K562 (cell line): ENCODE measurements around the gene BEST1. TPM values are rescaled to one million over a fixed set of nuclear protein-coding genes. Genes with fewer than 3 reads are reported as not detected.

Experiments
- ATAC-seq: fragments of 200-7000 bp; cut with Tn5 transposase; 3 replicates; pipeline ENCODE4 v1.9.1; 2020; ENCODE audit warnings: moderate library complexity
- BruUV-seq: library from RNA; stranded (reverse); fragments of 400-500 nt; replicated peaks from 2 replicates; lab custom pipeline; 2021; lab: Mats Ljungman, UMichigan
- CTCF ChIA-PET: fragments of 300-600 bp; formaldehyde crosslinking; extraction: SDS; loops from one replicate; lab custom pipeline; 2021; ENCODE audit warnings: low intra/inter-chr PET ratio; lab: Yijun Ruan, JAX
- POLR2A ChIA-PET: fragments of 300-600, 350-650 bp; sonication (Branson Sonifier 250); formaldehyde crosslinking; extraction: SDS; loops from one replicate; lab custom pipeline; 2021; ENCODE audit warnings: antibody characterized with exemption, inconsistent platforms; lab: Yijun Ruan, JAX
- DNase-seq, 4 experiments: peaks; one replicate each; pipeline versions ENCODE4 v3.0.0 to v3.0.0-alpha.2; 2011 to 2018; ENCODE audit warnings: low spot score in 3 of 4, mixed read lengths in 3 of 4; ENCODE audit errors: extremely low read depth in 1 of 4
- FAIRE-seq: peaks from 2 replicates; lab custom pipeline; 2011; peaks lifted over from hg19 to GRCh38; lab: Jason Lieb, UNC
- H2AFZ ChIP-seq: 2 replicates; pipeline ENCODE4 v1.6.0; 2011; ENCODE audit warnings: low read depth, low read length, control low read depth, inconsistent platforms
- H3K27ac ChIP-seq: fragments of 200-600 bp; 3 replicates; pipeline ENCODE4 v1.8.0; 2011; ENCODE audit warnings: low read depth, mild to moderate bottlenecking, control low read depth, inconsistent platforms, low read length, moderate library complexity, mixed read lengths; ENCODE audit errors: extremely low read depth
- H3K27me3 ChIP-seq, 2 experiments: fragments of 300-600 bp in 1 of 2; 2 replicates in 1 of 2; 3 replicates in 1 of 2; pipeline versions ENCODE4 v1.6.0 to v1.8.0; 2011; ENCODE audit warnings: inconsistent platforms in 2 of 2, low read length in 2 of 2, mild to moderate bottlenecking in 1 of 2, mixed read lengths in 1 of 2, moderate library complexity in 1 of 2; ENCODE audit not compliant: control insufficient read depth in 2 of 2, insufficient read depth in 2 of 2
- H3K36me3 ChIP-seq: fragments of 300-600 bp; 3 replicates; pipeline ENCODE4 v1.8.0; 2011; ENCODE audit warnings: mild to moderate bottlenecking, low read length, inconsistent platforms; ENCODE audit not compliant: control insufficient read depth, insufficient read depth
- H3K4me1 ChIP-seq, 2 experiments: fragments of 200-600 bp in 1 of 2; replicated peaks in 1 of 2; 2 replicates in 1 of 2; 3 replicates in 1 of 2; pipeline versions ENCODE4 v1.5.1 to v1.8.0; 2011; ENCODE audit warnings: inconsistent platforms in 2 of 2, low read length in 2 of 2, mild to moderate bottlenecking in 1 of 2, mixed read lengths in 1 of 2, moderate library complexity in 1 of 2; ENCODE audit not compliant: control insufficient read depth in 2 of 2, insufficient read depth in 2 of 2
- H3K4me2 ChIP-seq: 2 replicates; pipeline ENCODE4 v1.6.1; 2011; ENCODE audit warnings: low read length, control low read depth, inconsistent platforms, mixed read lengths; ENCODE audit not compliant: insufficient read depth
- H3K4me3 ChIP-seq: fragments of 200-600 bp; sonication (generic), shearing (Covaris generic); 2 replicates; pipeline ENCODE4 v1.5.1; 2016; ENCODE audit warnings: control low read depth, inconsistent platforms
- H3K79me2 ChIP-seq: fragments of 200-600 bp; 3 replicates; pipeline ENCODE4 v1.8.0; 2011; ENCODE audit warnings: low read length, inconsistent platforms; ENCODE audit not compliant: control insufficient read depth, insufficient read depth
- H3K9ac ChIP-seq, 2 experiments: 2 replicates each; pipeline versions ENCODE4 v1.6.0 to v1.6.1; 2011; ENCODE audit warnings: low read depth in 2 of 2, low read length in 2 of 2, control low read depth in 1 of 2, inconsistent platforms in 1 of 2, mild to moderate bottlenecking in 1 of 2, mixed read lengths in 1 of 2; ENCODE audit not compliant: insufficient read depth in 1 of 2
- H3K9me1 ChIP-seq: one replicate; pipeline ENCODE4 v1.6.0; 2011; ENCODE audit warnings: inconsistent platforms, mild to moderate bottlenecking, low read length, moderate library complexity; ENCODE audit not compliant: control insufficient read depth, insufficient read depth
- H3K9me3 ChIP-seq: replicated peaks from 2 replicates; pipeline ENCODE4 v1.5.1; 2011; ENCODE audit warnings: low read depth, low read length, inconsistent platforms; ENCODE audit not compliant: control insufficient read depth, insufficient read depth
- H4K20me1 ChIP-seq: replicated peaks from 2 replicates; pipeline ENCODE4 v1.6.1; 2011; ENCODE audit warnings: low read length, inconsistent platforms, mixed read lengths; ENCODE audit not compliant: control insufficient read depth, insufficient read depth
- GTF2E2 ChIP-seq: fragments of 200-800 bp; sonication (Bioruptor generic); IDR thresholded peaks from 2 replicates; pipeline ENCODE4 v1.6.1; 2016; ENCODE audit warnings: missing genetic modification characterization, missing compliant biosample characterization
- KAT8 ChIP-seq: fragments of 450-650 bp; IDR thresholded peaks from 2 replicates; pipeline ENCODE4 v1.6.1; 2016; ENCODE audit warnings: low read depth, mild to moderate bottlenecking
- RREB1 ChIP-seq: fragments of 250-450 bp; sonication (Bioruptor Pico); IDR thresholded peaks from 2 replicates; pipeline ENCODE4 v1.4.0; 2020
- TCFL5 ChIP-seq: fragments of 250-450 bp; sonication (Bioruptor Pico); conservative IDR thresholded peaks from 2 replicates; pipeline ENCODE4 v1.6.1; 2021; ENCODE audit warnings: mild to moderate bottlenecking, moderate library complexity, matching md5 sums
- ZNF239 ChIP-seq: fragments of 250-450 bp; sonication (Bioruptor Pico); IDR thresholded peaks from 2 replicates; pipeline ENCODE4 v1.4.0; 2020; ENCODE audit warnings: mild to moderate bottlenecking
- ZNF318 ChIP-seq, 2 experiments: fragments of 450-650 bp; IDR thresholded peaks; 2 replicates each; pipeline ENCODE4 v1.6.1; 2016; ENCODE audit warnings: mild to moderate bottlenecking in 2 of 2, borderline replicate concordance in 1 of 2, low read depth in 1 of 2, moderate library complexity in 1 of 2
- WGBS: fragments of 100-300 bp; shearing (Covaris generic); methylation state at CpG from one replicate; pipeline ENCODE4 v1.1.6; 2016; ENCODE audit warnings: low coverage, mixed read lengths; ENCODE audit not compliant: insufficient coverage; ENCODE audit errors: missing lambda C conversion rate; 5-methylcytosine and 5-hydroxymethylcytosine counted together
- in situ Hi-C: fragments of 300-500 bp; cut with MboI; formaldehyde crosslinking; loops from 4 replicates; pipeline ENCODE4 v1.15.0; 2018; ENCODE audit warnings: inconsistent platforms, mixed read lengths
- intact Hi-C: fragments of 100-400 bp; cut with micrococcal nuclease; formaldehyde crosslinking; loops from 2 replicates; pipeline ENCODE4 v1.14.2; 2022
- polyA plus RNA-seq, 8 experiments: library from polyadenylated mRNA; depleted of rRNA in 4 of 8; stranded (reverse) in 5 of 8; unstranded in 3 of 8; fragments of >200 nt; fragmentation: Nextera tagmentation in 2 of 8; fragmentation: Illumina TruSeq in 1 of 8; extraction: Ambion mirVana in 2 of 8; extraction: Trizol in 1 of 8; gene quantifications; 2 replicates each; pipeline versions ENCODE4 v1.2.1 to v1.2.3, GENCODE V29; 2011 to 2014; ENCODE audit warnings: inconsistent platforms in 1 of 8, missing spikeins in 1 of 8
- total RNA-seq, 7 experiments: library from RNA; depleted of rRNA in 6 of 7; stranded (reverse); fragments of >200 nt in 6 of 7; fragmentation: Illumina TruSeq in 2 of 7; extraction: Trizol in 2 of 7; gene quantifications; 2 replicates each; pipeline versions ENCODE4 v1.2.1 to v1.2.3, GENCODE V29; 2011 to 2021; ENCODE audit warnings: low replicate concordance in 1 of 7

The BEST1 gene
- total and polyA plus RNA-seq, 9 of the 15 experiments (the other 6 are each of a cell fraction or from before 2014, with no cell fraction given) = 0.07 to 1.3 (median 0.40) TPM

DNA sequence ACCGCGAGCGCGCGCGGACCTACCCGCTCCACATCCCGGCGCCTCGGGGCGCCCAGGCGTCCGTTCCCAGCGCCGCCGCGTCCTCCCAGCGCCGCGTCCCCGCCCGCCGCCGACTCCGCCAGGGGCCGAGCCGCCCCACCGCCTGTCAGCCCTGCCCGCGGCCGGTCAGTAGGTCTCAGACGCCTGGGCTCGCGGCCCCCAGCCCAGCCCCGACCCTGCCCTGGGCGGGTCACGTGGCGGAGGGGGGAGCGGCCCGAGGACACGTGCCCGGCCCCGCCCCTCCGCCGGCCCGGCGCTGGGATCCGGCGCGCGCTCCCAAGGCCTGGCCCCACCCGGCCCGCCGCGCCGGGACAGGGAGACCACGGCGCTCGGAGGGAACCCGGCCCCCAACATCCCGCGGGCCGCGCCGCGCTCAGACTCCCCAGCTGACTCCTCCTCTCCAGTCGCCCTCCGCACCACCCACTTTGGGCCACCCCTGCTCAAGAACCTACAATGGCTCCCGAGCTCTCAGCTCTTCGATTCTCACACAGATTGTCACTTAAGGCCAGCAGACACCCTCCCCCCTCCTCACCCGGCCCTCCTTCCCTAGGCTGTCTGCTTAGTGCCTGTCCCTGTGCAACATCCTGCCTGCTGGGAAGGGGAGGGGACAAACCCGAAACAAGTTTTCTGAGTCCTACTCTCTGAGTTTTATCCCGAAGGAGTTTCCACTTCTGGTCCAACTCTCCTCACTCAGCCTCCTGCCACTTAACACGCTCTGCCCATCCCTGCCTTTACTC, 32.6 kb upstream of the BEST1 start, which contains the start of gene RAB3IL1:
Gene RAB3IL1 (minus strand): TSS at position 233 of the 776 bp plus-strand sequence. CDS start 199 bp downstream, at position 34.
- BruUV-seq = no TSS peak
- Histone ChIP-seq H3K9me1 (no peaks in the 10 kb centered on the region), H3K4me1 (peaks cover 43 to 86% of the 10 kb centered on the region in 2 experiments), H3K27me3 (no peaks in the 10 kb centered on the region), H3K27ac (peak within 1 kb of the TSS; percentile 71), H3K4me2 (peak within 1 kb of the TSS; percentile 96), H3K9me3 (no peaks in the 10 kb centered on the region), H3K9ac (peak within 1 kb of the TSS; percentile 60 to 80), H3K79me2 (peaks cover 75% of the 10 kb centered on the region), H3K36me3 (peaks cover 9% of the 10 kb centered on the region; the same call in 2 of the 3 replicates), H4K20me1 (peaks cover 5% of the 10 kb centered on the region; the same call in 1 of the 2 replicates), H2AFZ (peak within 1 kb of the TSS; percentile 55), H3K4me3 (peak within 1 kb of the TSS; percentile 63)
- ATAC-seq (peak; percentile 59), DNase-seq (peak; percentile 76 to 91 (median 86)), FAIRE-seq (peak; percentile 32)
- in situ Hi-C loops (no loop called here), intact Hi-C loops (no loop called here)
- WGBS = 6% methylated on average over 20 of the region's 74 CpGs
- ChIA-PET CTCF (no interaction called here), POLR2A (interaction anchor here (0.5 to 2.0 kb wide), 3 partner anchors 9 to 47 kb away, joined by 3 to 9 read pairs (median 6); no protein-coding TSS in a partner anchor)
- TF ChIP-seq RREB1 (no peak), ZNF318 (IDR thresholded peaks at IDR 0.05; ENCODE audit: borderline replicate concordance in 1 of 2, low read depth in 1 of 2) (no peak), TCFL5 (no peak), ZNF239 (CRISPR knock-in tag) (no peak), GTF2E2 (tag) (no peak), KAT8 (no peak)
